DND-41 (cell line): ENCODE measurements around the gene BAHD1.

Source experiments
- EZH2 ChIP-seq: IDR thresholded peaks from 3 replicates; pipeline ENCODE4 v1.6.1; 2012; ENCODE audit warnings: borderline replicate concordance, low read depth, mild to moderate bottlenecking, moderate library complexity, low read length, inconsistent platforms; ENCODE audit not compliant: severe bottlenecking
- TF ChIP-seq, protein P1 (sequence below): IDR thresholded peaks from 2 replicates; pipeline ENCODE4 v1.5.1; 2012; ENCODE audit warnings: borderline replicate concordance, low read length, moderate library complexity, mild to moderate bottlenecking; ENCODE audit not compliant: poor library complexity, severe bottlenecking; ENCODE audit errors: extremely low read depth

- TF ChIP-seq, protein P1, sequence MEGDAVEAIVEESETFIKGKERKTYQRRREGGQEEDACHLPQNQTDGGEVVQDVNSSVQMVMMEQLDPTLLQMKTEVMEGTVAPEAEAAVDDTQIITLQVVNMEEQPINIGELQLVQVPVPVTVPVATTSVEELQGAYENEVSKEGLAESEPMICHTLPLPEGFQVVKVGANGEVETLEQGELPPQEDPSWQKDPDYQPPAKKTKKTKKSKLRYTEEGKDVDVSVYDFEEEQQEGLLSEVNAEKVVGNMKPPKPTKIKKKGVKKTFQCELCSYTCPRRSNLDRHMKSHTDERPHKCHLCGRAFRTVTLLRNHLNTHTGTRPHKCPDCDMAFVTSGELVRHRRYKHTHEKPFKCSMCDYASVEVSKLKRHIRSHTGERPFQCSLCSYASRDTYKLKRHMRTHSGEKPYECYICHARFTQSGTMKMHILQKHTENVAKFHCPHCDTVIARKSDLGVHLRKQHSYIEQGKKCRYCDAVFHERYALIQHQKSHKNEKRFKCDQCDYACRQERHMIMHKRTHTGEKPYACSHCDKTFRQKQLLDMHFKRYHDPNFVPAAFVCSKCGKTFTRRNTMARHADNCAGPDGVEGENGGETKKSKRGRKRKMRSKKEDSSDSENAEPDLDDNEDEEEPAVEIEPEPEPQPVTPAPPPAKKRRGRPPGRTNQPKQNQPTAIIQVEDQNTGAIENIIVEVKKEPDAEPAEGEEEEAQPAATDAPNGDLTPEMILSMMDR: no peak
- no peak for TF ChIP-seq EZH2
These were observed 11.6 kb upstream of the BAHD1 start for GRCh38 chr15:40429068-40429710.
